Measurements from ENCODE around the gene RIC3.

GRCh38 chr11:8194956-8195355 lies 26.1 kb upstream of the RIC3 start:
- TF ChIP-seq CTCF (IDR thresholded peaks at IDR 0.05) (no peak), POLR2A (IDR thresholded peaks at IDR 0.05) (no peak)
